H9 (cell line): ENCODE results near the gene GET3. TPM values are rescaled to one million over a fixed set of nuclear protein-coding genes. Genes with fewer than 3 reads are reported as not detected.

Experiments used
- DNase-seq: peaks from one replicate; pipeline ENCODE4 v3.0.0-alpha.2; 2017
- H2AFZ ChIP-seq: one replicate; pipeline ENCODE4 v1.6.1; 2013; ENCODE audit warnings: mild to moderate bottlenecking, low read length, control low read depth, moderate library complexity
- H2AK5ac ChIP-seq: 2 replicates; pipeline ENCODE4 v1.6.1; 2013; ENCODE audit warnings: low read length, control low read depth, mixed read lengths; ENCODE audit not compliant: insufficient read length
- H2BK120ac ChIP-seq: one replicate; pipeline ENCODE4 v1.6.1; 2013; ENCODE audit warnings: low read depth, mild to moderate bottlenecking, low read length, control low read depth, inconsistent platforms; ENCODE audit not compliant: poor library complexity, severe bottlenecking
- H2BK12ac ChIP-seq: 2 replicates; pipeline ENCODE4 v1.6.1; 2013; ENCODE audit warnings: low read length, control low read depth, mixed read lengths, low read depth; ENCODE audit not compliant: insufficient read length
- H2BK15ac ChIP-seq: 2 replicates; pipeline ENCODE4 v1.6.1; 2013; ENCODE audit warnings: low read depth, low read length, control low read depth
- H2BK20ac ChIP-seq: one replicate; pipeline ENCODE4 v1.6.1; 2013; ENCODE audit warnings: low read depth, mild to moderate bottlenecking, low read length, control low read depth, inconsistent platforms; ENCODE audit not compliant: poor library complexity, severe bottlenecking
- H2BK5ac ChIP-seq: 2 replicates; pipeline ENCODE4 v1.6.1; 2013; ENCODE audit warnings: low read length, control low read depth, mixed read lengths; ENCODE audit not compliant: insufficient read length
- H3K14ac ChIP-seq: 2 replicates; pipeline ENCODE4 v1.6.1; 2013; ENCODE audit warnings: low read length, control low read depth; ENCODE audit not compliant: insufficient read depth
- H3K18ac ChIP-seq: 2 replicates; pipeline ENCODE4 v1.6.1; 2013; ENCODE audit warnings: low read depth, mild to moderate bottlenecking, mixed read lengths, low read length, control low read depth; ENCODE audit not compliant: insufficient read length
- H3K23ac ChIP-seq: 2 replicates; pipeline ENCODE4 v1.6.1; 2013; ENCODE audit warnings: low read length, control low read depth, mixed read lengths, low read depth; ENCODE audit not compliant: insufficient read length
- H3K23me2 ChIP-seq: 2 replicates; pipeline ENCODE4 v1.6.1; 2013; ENCODE audit warnings: low read depth, mild to moderate bottlenecking, mixed read lengths, low read length, control low read depth; ENCODE audit not compliant: insufficient read length, poor library complexity, severe bottlenecking
- H3K27ac ChIP-seq: 2 replicates; pipeline ENCODE4 v1.5.1; 2013; ENCODE audit warnings: low read length, control low read depth, mixed read lengths, low read depth; ENCODE audit not compliant: insufficient read length
- H3K27me3 ChIP-seq: 2 replicates; pipeline ENCODE4 v1.6.1; 2013; ENCODE audit warnings: low read length, control low read depth, inconsistent platforms; ENCODE audit not compliant: insufficient read depth
- H3K4ac ChIP-seq: 2 replicates; pipeline ENCODE4 v1.6.1; 2013; ENCODE audit warnings: low read depth, mild to moderate bottlenecking, control low read depth, inconsistent platforms, low read length, moderate library complexity
- H3K4me1 ChIP-seq: 2 replicates; pipeline ENCODE4 v1.6.1; 2013; ENCODE audit warnings: low read length, control low read depth, inconsistent platforms; ENCODE audit not compliant: insufficient read depth
- H3K4me2 ChIP-seq: 2 replicates; pipeline ENCODE4 v1.6.1; 2013; ENCODE audit warnings: low read length, control low read depth, mixed read lengths; ENCODE audit not compliant: insufficient read length, insufficient read depth
- H3K56ac ChIP-seq: 2 replicates; pipeline ENCODE4 v1.6.1; 2013; ENCODE audit warnings: low read depth, mild to moderate bottlenecking, mixed read lengths, low read length, control low read depth; ENCODE audit not compliant: insufficient read length
- H3K79me1 ChIP-seq: 2 replicates; pipeline ENCODE4 v1.6.1; 2013; ENCODE audit warnings: low read depth, mild to moderate bottlenecking, moderate library complexity, low read length, control low read depth, inconsistent platforms; ENCODE audit not compliant: insufficient read depth, poor library complexity, severe bottlenecking
- H3K79me2 ChIP-seq: 2 replicates; pipeline ENCODE4 v1.6.1; 2013; ENCODE audit warnings: low read length, control low read depth, inconsistent platforms; ENCODE audit not compliant: insufficient read depth
- H3K9ac ChIP-seq: 2 replicates; pipeline ENCODE4 v1.6.1; 2013; ENCODE audit warnings: low read length, control low read depth, mixed read lengths; ENCODE audit not compliant: insufficient read length; ENCODE audit errors: extremely low read depth
- H3K9me3 ChIP-seq: one replicate; pipeline ENCODE4 v1.6.1; 2013; ENCODE audit warnings: low read depth, low read length, inconsistent platforms; ENCODE audit not compliant: control insufficient read depth
- H3T11ph ChIP-seq: one replicate; pipeline ENCODE4 v1.6.1; 2013; ENCODE audit warnings: mild to moderate bottlenecking, low read length, control low read depth, inconsistent platforms
- H4K20me1 ChIP-seq: one replicate; pipeline ENCODE4 v1.6.1; 2013; ENCODE audit not compliant: control insufficient read depth, insufficient read length, insufficient read depth
- H4K5ac ChIP-seq: 2 replicates; pipeline ENCODE4 v1.6.1; 2013; ENCODE audit warnings: low read depth, mild to moderate bottlenecking, mixed read lengths, low read length, control low read depth; ENCODE audit not compliant: insufficient read length
- H4K8ac ChIP-seq: replicated peaks from 2 replicates; pipeline ENCODE4 v1.6.1; 2013; ENCODE audit warnings: low read length, control low read depth, mixed read lengths, low read depth; ENCODE audit not compliant: insufficient read length
- H4K91ac ChIP-seq: 2 replicates; pipeline ENCODE4 v1.6.1; 2013; ENCODE audit warnings: low read depth, mild to moderate bottlenecking, moderate library complexity, mixed read lengths, low read length, control low read depth; ENCODE audit not compliant: insufficient read length
- H3K27ac Mint-ChIP-seq, 3 experiments: 2 replicates in 2 of 3; 3 replicates in 1 of 3; pipeline ENCODE4 v1.8.0; 2020 to 2021; ENCODE audit warnings: mixed read lengths in 3 of 3, mild to moderate bottlenecking in 1 of 3, moderate library complexity in 1 of 3
- H3K27me3 Mint-ChIP-seq: 2 replicates; pipeline ENCODE4 v1.8.0; 2021; ENCODE audit warnings: low read depth, mild to moderate bottlenecking, moderate library complexity, mixed read lengths
- H3K36me3 Mint-ChIP-seq, 3 experiments: 2 replicates in 2 of 3; 3 replicates in 1 of 3; pipeline ENCODE4 v1.8.0; 2020 to 2021; ENCODE audit warnings: low read depth in 3 of 3, mixed read lengths in 3 of 3; ENCODE audit not compliant: insufficient read depth in 1 of 3
- H3K4me1 Mint-ChIP-seq, 2 experiments: 2 replicates each; pipeline ENCODE4 v1.8.0; 2020; ENCODE audit warnings: mixed read lengths in 2 of 2
- H3K4me3 Mint-ChIP-seq, 2 experiments: 2 replicates in 1 of 2; 3 replicates in 1 of 2; pipeline ENCODE4 v1.8.0; 2020 to 2021; ENCODE audit warnings: mild to moderate bottlenecking in 2 of 2, mixed read lengths in 2 of 2, moderate library complexity in 1 of 2
- H3K9me3 Mint-ChIP-seq, 2 experiments: 2 replicates in 1 of 2; 3 replicates in 1 of 2; pipeline ENCODE4 v1.8.0; 2020; ENCODE audit warnings: mild to moderate bottlenecking in 2 of 2, mixed read lengths in 2 of 2, moderate library complexity in 1 of 2
- WGBS: extraction: QIAGEN DNeasy Blood & Tissue Kit; methylation state at CpG from one replicate; pipeline ENCODE4 v1.1.7; 2013; ENCODE audit warnings: missing lambda C conversion rate, low lambda C conversion rate, mixed read lengths; ENCODE audit not compliant: insufficient read length; ENCODE audit errors: extremely low coverage; 5-methylcytosine and 5-hydroxymethylcytosine counted together
- total RNA-seq: library from RNA; stranded (reverse); gene quantifications from 2 replicates; pipeline ENCODE4 v1.2.1, GENCODE V29; 2021
- TF ChIP-seq, protein P1 (sequence below): fragments of 200-600 bp; sonication (generic); conservative IDR thresholded peaks from 3 replicates; pipeline ENCODE4 v1.8.0; 2021; ENCODE audit warnings: antibody characterized with exemption, mild to moderate bottlenecking

GET3 gene
- total RNA-seq, 1 experiment from 2014 or later, result 81.6 TPM

GRCh38 chr19:12689581-12690216 lies 47.6 kb upstream of the GET3 start:
- no peak overlapping the region for H3K18ac ChIP-seq
- H2AFZ ChIP-seq, result no peak overlapping the region
- no peak overlapping the region for H3K9ac ChIP-seq
- Mint-ChIP-seq H3K4me1 (no peaks in the 10 kb centered on the region), H3K27me3 (no peaks in the 10 kb centered on the region; the same call in 1 of the 2 replicates), H3K9me3 (no peaks in the 10 kb centered on the region), H3K27ac (no peak overlapping the region), H3K36me3 (no peaks in the 10 kb centered on the region; a peak in 1 of 7 replicates), H3K4me3 (no peak overlapping the region; a peak in 1 of 5 replicates)
- H3K23me2 ChIP-seq, result no peaks in the 10 kb centered on the region
- H3K79me2 ChIP-seq, result no peaks in the 10 kb centered on the region
- no peak overlapping the region for H3K14ac ChIP-seq
- no peaks in the 10 kb centered on the region for H3K27me3 ChIP-seq
- H4K20me1 ChIP-seq, result no peaks in the 10 kb centered on the region
- TF ChIP-seq, protein P1, sequence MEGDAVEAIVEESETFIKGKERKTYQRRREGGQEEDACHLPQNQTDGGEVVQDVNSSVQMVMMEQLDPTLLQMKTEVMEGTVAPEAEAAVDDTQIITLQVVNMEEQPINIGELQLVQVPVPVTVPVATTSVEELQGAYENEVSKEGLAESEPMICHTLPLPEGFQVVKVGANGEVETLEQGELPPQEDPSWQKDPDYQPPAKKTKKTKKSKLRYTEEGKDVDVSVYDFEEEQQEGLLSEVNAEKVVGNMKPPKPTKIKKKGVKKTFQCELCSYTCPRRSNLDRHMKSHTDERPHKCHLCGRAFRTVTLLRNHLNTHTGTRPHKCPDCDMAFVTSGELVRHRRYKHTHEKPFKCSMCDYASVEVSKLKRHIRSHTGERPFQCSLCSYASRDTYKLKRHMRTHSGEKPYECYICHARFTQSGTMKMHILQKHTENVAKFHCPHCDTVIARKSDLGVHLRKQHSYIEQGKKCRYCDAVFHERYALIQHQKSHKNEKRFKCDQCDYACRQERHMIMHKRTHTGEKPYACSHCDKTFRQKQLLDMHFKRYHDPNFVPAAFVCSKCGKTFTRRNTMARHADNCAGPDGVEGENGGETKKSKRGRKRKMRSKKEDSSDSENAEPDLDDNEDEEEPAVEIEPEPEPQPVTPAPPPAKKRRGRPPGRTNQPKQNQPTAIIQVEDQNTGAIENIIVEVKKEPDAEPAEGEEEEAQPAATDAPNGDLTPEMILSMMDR, result no peak
- no peak overlapping the region for H3T11ph ChIP-seq
- no peak overlapping the region for H4K91ac ChIP-seq
- no peaks in the 10 kb centered on the region for H3K79me1 ChIP-seq
- H2AK5ac ChIP-seq, result no peak overlapping the region
- no peak overlapping the region for H3K4ac ChIP-seq
- no peak overlapping the region for H3K4me2 ChIP-seq
- no peak overlapping the region for H3K23ac ChIP-seq
- no peak overlapping the region for H2BK15ac ChIP-seq
- H3K56ac ChIP-seq, result no peak overlapping the region
- H2BK12ac ChIP-seq, result no peak overlapping the region
- no peak overlapping the region for H2BK5ac ChIP-seq
- H4K8ac ChIP-seq, result no peak overlapping the region
- WGBS, result no CpG with 5 or more reads among the region's 26 CpGs
- H2BK20ac ChIP-seq, result no peak overlapping the region
- no peak for DNase-seq
- no peak overlapping the region for H3K27ac ChIP-seq
- H3K4me1 ChIP-seq, result no peaks in the 10 kb centered on the region
- no peak overlapping the region for H2BK120ac ChIP-seq
- H4K5ac ChIP-seq, result no peak overlapping the region
- H3K9me3 ChIP-seq, result no peaks in the 10 kb centered on the region
